AG09309 (cell line): Measurements from ENCODE around the gene ALOX5AP.

Experiments
- DNase-seq: peaks from one replicate; pipeline ENCODE4 v3.0.0-alpha.2; 2010; ENCODE audit warnings: low read depth
- H3K4me3 ChIP-seq: 2 replicates; pipeline ENCODE4 v1.5.1; 2011; ENCODE audit warnings: mild to moderate bottlenecking, low read depth, low read length, moderate library complexity; ENCODE audit not compliant: control insufficient read depth
- TF ChIP-seq, protein P1 (sequence below): IDR thresholded peaks from 2 replicates; pipeline ENCODE4 v1.5.1; 2011; ENCODE audit warnings: mild to moderate bottlenecking, low read depth, low read length, inconsistent platforms; ENCODE audit not compliant: insufficient read depth, control insufficient read depth; ENCODE audit errors: missing control alignments

The ALOX5AP gene

DNA sequence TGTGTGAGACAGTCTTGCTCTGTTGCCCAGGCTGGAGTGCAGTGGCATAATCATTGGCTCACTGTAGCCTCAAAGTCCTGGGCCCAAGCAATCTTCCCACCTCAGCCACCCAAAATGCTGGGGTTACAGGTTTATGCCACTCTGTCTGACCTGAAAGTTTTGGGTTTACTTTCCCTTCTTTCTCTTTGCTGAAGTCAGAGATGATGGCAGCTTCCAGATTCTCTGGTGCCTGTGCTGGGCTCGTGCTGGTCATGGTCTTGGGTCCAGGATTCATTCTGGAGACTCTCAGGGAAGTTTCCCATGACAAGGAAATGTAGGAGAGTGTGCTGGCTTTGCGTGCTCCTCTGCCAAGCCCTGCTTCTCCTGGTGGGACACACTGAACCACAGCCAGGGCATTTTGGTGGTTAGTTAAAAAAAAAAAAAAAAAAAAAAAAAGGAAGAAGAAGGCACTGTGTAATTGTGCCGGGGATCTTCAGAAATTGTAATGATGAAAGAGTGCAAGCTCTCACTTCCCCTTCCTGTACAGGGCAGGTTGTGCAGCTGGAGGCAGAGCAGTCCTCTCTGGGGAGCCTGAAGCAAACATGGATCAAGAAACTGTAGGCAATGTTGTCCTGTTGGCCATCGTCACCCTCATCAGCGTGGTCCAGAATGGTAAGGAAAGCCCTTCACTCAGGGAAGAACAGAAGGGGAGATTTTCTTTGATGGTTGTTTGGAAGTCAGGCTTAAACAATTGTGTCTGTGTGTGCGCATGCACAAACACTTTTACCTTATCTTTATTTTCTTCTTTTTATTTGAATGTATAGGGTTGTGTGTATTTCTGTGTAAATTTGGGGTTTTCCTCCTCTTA lies at the start of gene ALOX5AP:
TSS of gene ALOX5AP (plus strand) at position 519 of the 847 bp plus-strand sequence. CDS start at position 582, 63 bp downstream.
- H3K4me3 ChIP-seq = no peak within 1 kb of the TSS
- no peak for DNase-seq
- TF ChIP-seq, protein P1, sequence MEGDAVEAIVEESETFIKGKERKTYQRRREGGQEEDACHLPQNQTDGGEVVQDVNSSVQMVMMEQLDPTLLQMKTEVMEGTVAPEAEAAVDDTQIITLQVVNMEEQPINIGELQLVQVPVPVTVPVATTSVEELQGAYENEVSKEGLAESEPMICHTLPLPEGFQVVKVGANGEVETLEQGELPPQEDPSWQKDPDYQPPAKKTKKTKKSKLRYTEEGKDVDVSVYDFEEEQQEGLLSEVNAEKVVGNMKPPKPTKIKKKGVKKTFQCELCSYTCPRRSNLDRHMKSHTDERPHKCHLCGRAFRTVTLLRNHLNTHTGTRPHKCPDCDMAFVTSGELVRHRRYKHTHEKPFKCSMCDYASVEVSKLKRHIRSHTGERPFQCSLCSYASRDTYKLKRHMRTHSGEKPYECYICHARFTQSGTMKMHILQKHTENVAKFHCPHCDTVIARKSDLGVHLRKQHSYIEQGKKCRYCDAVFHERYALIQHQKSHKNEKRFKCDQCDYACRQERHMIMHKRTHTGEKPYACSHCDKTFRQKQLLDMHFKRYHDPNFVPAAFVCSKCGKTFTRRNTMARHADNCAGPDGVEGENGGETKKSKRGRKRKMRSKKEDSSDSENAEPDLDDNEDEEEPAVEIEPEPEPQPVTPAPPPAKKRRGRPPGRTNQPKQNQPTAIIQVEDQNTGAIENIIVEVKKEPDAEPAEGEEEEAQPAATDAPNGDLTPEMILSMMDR = no peak

DNA sequence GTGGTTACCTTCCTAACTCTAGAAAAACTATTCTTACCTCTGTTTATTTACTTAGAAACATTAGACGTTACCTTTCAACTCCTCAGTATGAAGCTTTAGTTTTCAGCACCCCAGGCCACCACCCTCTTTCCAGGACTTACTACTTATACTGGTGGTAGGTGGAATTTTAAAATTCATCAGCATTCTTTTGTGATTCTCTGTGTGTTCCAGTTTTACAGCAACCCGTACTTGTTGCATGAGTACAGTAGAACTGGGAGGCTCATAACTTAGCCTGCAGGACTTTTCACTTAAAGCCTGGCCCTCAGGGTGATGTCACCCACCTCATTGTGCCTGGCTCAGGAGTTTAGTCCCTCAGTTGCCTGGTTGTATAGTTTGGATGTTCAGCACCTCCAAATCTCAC lies 49.4 kb upstream of the ALOX5AP start:
- TF ChIP-seq, protein P1 = no peak
- no peak for DNase-seq
- no peak overlapping the region for H3K4me3 ChIP-seq

DNA sequence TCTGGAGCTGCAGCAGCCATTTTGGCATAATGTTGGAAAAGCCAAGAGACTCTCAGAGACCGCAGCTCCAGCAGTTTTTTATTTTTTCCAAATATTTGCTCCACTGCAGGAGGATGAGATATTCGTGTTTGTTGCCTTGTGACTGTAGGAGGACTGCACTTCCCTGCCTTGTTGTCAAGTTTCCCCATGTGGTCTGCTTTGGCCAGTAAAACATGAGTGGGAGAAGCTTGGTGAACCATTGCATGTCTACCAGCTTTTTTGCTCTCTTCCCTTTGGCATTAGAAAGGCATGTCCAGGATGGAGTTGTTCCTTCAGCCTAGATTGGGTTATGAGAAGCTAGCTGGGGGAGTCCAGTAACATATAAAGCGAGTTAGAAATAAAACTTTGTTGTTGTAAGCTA lies 47.7 kb upstream of the ALOX5AP start:
- no peak overlapping the region for H3K4me3 ChIP-seq
- TF ChIP-seq, protein P1 = no peak
- no peak for DNase-seq

DNA sequence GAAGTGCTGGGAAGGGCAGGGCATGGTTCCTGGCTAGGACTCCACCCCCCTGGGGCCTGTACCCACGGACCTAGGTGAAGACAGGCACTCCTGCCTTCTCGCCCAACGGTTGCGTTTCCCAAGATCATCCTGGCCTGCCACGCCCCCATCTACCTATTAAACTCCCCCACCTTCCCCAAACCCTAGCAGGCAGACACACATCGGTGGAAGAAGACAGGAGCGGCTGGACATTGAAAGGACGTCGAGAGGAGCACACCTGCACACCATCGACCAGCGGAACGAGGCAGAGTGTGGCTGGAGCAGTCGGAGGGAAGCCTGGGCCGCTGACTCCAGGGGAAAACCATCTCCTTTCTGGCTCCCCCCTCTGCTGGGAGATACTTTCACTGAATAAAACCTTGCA lies 45.6 kb upstream of the ALOX5AP start:
- TF ChIP-seq, protein P1 = no peak
- H3K4me3 ChIP-seq = no peak overlapping the region
- DNase-seq = no peak

DNA sequence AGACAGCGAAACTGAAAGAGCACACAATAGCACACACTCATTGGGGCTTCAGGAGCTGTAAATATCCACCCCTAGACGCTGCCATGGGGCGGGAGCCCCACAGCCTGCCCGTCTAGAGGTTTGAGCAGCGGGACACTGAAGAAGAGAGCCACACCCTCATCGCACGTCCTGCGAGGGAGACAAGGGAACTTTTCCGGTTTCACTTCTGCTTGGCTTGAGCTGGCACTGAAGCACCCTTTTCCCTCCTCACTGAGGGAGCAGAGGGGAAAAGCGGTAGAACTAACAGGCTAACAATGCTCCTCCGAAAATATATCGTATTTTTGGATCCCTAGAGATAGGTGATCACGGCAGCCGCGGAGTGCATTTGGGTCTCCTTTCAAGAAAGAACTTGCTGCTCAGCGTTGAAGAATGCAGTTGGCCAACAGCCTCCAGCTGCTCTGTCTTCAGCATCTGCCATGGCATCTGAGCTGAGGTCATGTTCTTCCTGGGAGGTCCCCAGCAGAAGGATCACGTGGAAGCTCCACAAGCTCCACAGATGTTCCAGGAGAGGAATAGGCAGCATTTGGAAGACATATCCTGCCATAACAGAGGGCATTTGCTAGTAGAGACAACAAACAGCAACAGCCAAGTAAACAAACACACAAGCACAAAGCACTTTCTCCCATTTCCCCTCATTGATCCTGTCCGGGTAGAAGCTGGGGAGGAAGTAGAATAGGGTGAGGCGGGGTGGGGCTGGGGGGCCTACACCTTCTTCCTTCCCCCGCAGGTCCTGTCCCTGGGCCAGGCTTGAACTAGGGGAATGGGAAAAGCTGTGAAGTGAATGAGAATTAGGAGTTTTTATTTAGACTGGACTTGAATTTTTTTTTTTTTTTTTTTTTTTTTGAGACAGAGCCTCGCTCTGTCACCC lies 44.8 kb upstream of the ALOX5AP start:
- TF ChIP-seq, protein P1 = no peak
- peak; percentile 79 for DNase-seq
- peak overlapping the region; percentile 48 for H3K4me3 ChIP-seq

DNA sequence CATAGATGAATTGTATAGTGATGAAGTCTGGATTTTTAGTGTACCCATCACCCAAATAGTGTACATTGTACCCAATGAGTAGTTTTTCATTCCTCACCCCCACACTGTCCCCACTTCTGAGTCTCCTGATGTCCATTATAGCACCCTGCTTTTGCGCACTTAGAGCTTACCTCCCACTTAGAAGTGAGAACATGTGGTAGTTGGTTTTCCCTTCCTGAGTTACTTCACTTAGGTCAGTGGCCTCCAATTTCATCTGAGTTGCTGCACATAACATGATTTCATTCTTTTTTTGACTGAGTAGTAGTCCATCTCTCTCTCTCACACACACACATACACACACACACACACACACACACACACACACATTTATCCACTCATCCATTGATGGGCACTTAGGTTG lies 43.2 kb upstream of the ALOX5AP start:
- TF ChIP-seq, protein P1 = no peak
- H3K4me3 ChIP-seq = no peak overlapping the region
- DNase-seq = no peak
